C1 segment of cervical spinal cord (tissue), 14 donors: ENCODE data around the gene ERG.

Experiments
- DNase-seq, 14 donors: peaks; one replicate each; lab custom pipeline; 2025; lab: John Stamatoyannopoulos, UW

ERG gene

GRCh38 chr21:38498057-38498833, at the start of gene ERG:
Gene ERG (minus strand): TSS chr21:38498477. CDS start chr21:38498380, 97 bp downstream.
- DNase-seq: no peak

- DNase-seq: no peak
Measured at GRCh38 chr21:38544661-38545060, 46.4 kb upstream of the ERG start.

GRCh38 chr21:38542263-38542662, 44.0 kb upstream of the ERG start:
- no peak for DNase-seq

- DNase-seq: no peak
Measured at GRCh38 chr21:38538353-38538752, 40.1 kb upstream of the ERG start.

GRCh38 chr21:38534591-38534990, 36.3 kb upstream of the ERG start:
- DNase-seq: no peak

GRCh38 chr21:38533887-38534286, 35.6 kb upstream of the ERG start:
- DNase-seq: no peak

- no peak for DNase-seq
Measured at GRCh38 chr21:38531591-38531990, 33.3 kb upstream of the ERG start.

- no peak for DNase-seq
Measured at GRCh38 chr21:38531039-38531541, 32.8 kb upstream of the ERG start.

- no peak for DNase-seq
Measured at GRCh38 chr21:38527737-38528136, 29.5 kb upstream of the ERG start.

GRCh38 chr21:38525454-38525853, 27.2 kb upstream of the ERG start:
- DNase-seq: no peak

GRCh38 chr21:38524168-38525153, 26.2 kb upstream of the ERG start:
- DNase-seq: no peak

GRCh38 chr21:38520511-38520910, 22.2 kb upstream of the ERG start:
- DNase-seq: no peak

GRCh38 chr21:38511662-38512243, 13.5 kb upstream of the ERG start:
- DNase-seq: no peak

GRCh38 chr21:38511198-38511597, 12.9 kb upstream of the ERG start:
- no peak for DNase-seq

GRCh38 chr21:38507374-38507942, 9.2 kb upstream of the ERG start:
- DNase-seq: no peak

GRCh38 chr21:38506661-38507281, 8.5 kb upstream of the ERG start:
- DNase-seq: no peak

- no peak for DNase-seq
Measured at GRCh38 chr21:38505654-38506523, 7.6 kb upstream of the ERG start.

- no peak for DNase-seq
Measured at GRCh38 chr21:38504066-38504465, 5.8 kb upstream of the ERG start.

- DNase-seq: no peak
Measured at GRCh38 chr21:38503583-38503982, 5.3 kb upstream of the ERG start.

GRCh38 chr21:38500073-38500472, 1.8 kb upstream of the ERG start:
- no peak for DNase-seq
